Memory B cell (primary cell): ENCODE results near the gene KIAA0232.

Source experiments
- ATAC-seq: fragments of 150-1000 bp; cut with Tn5 transposase; 2 replicates; pipeline ENCODE4 v1.10.0; 2021; ENCODE audit warnings: low read depth, mild to moderate bottlenecking, moderate library complexity
- DNase-seq, 2 donors: peaks; one replicate each; pipeline ENCODE4 v3.0.0; 2022; ENCODE audit warnings: low spot score in 2 of 2
- H3K27ac Mint-ChIP-seq: one replicate; pipeline ENCODE4 v1.8.0; 2022; ENCODE audit warnings: mild to moderate bottlenecking, moderate library complexity, mixed read lengths
- H3K27me3 Mint-ChIP-seq: one replicate; pipeline ENCODE4 v1.8.0; 2022; ENCODE audit warnings: mixed read lengths
- H3K36me3 Mint-ChIP-seq: one replicate; pipeline ENCODE4 v1.8.0; 2022; ENCODE audit warnings: mild to moderate bottlenecking, mixed read lengths
- H3K4me1 Mint-ChIP-seq: one replicate; pipeline ENCODE4 v1.8.0; 2022; ENCODE audit warnings: mixed read lengths
- H3K4me3 Mint-ChIP-seq: one replicate; pipeline ENCODE4 v1.8.0; 2022; ENCODE audit warnings: mild to moderate bottlenecking, moderate library complexity, mixed read lengths
- H3K9me3 Mint-ChIP-seq: one replicate; pipeline ENCODE4 v1.8.0; 2022; ENCODE audit warnings: mixed read lengths

The KIAA0232 gene

GRCh38 chr4:6799091-6799490, 16.6 kb downstream of the KIAA0232 start:
- Mint-ChIP-seq H3K36me3 (peaks cover 11% of the 10 kb centered on the region), H3K4me3 (no peak overlapping the region), H3K27ac (no peak overlapping the region), H3K27me3 (no peaks in the 10 kb centered on the region), H3K9me3 (no peaks in the 10 kb centered on the region), H3K4me1 (peaks cover 21% of the 10 kb centered on the region)
- DNase-seq = no peak
- ATAC-seq = no peak

GRCh38 chr4:6802025-6802424, 19.5 kb downstream of the KIAA0232 start:
- H3K27me3 Mint-ChIP-seq = no peaks in the 10 kb centered on the region
- H3K36me3 Mint-ChIP-seq = peaks cover 4% of the 10 kb centered on the region
- no peak overlapping the region for H3K4me3 Mint-ChIP-seq
- DNase-seq (no peak), ATAC-seq (no peak)
- peaks cover 13% of the 10 kb centered on the region for H3K4me1 Mint-ChIP-seq
- no peaks in the 10 kb centered on the region for H3K9me3 Mint-ChIP-seq
- H3K27ac Mint-ChIP-seq = no peak overlapping the region

GRCh38 chr4:6802626-6803025, 20.1 kb downstream of the KIAA0232 start:
- H3K27ac Mint-ChIP-seq = no peak overlapping the region
- no peak overlapping the region for H3K4me3 Mint-ChIP-seq
- ATAC-seq (no peak), DNase-seq (no peak)
- H3K36me3 Mint-ChIP-seq = peaks cover 4% of the 10 kb centered on the region
- H3K9me3 Mint-ChIP-seq = no peaks in the 10 kb centered on the region
- peaks cover 13% of the 10 kb centered on the region for H3K4me1 Mint-ChIP-seq
- H3K27me3 Mint-ChIP-seq = no peaks in the 10 kb centered on the region

GRCh38 chr4:6803246-6803645, 20.7 kb downstream of the KIAA0232 start:
- H3K27me3 Mint-ChIP-seq = no peaks in the 10 kb centered on the region
- H3K9me3 Mint-ChIP-seq = no peaks in the 10 kb centered on the region
- H3K27ac Mint-ChIP-seq = no peak overlapping the region
- H3K4me1 Mint-ChIP-seq = peaks cover 15% of the 10 kb centered on the region
- ATAC-seq (no peak), DNase-seq (no peak)
- H3K36me3 Mint-ChIP-seq = peaks cover 4% of the 10 kb centered on the region
- no peak overlapping the region for H3K4me3 Mint-ChIP-seq

GRCh38 chr4:6804082-6804752, 21.7 kb downstream of the KIAA0232 start:
- Mint-ChIP-seq H3K36me3 (peaks cover 4% of the 10 kb centered on the region), H3K9me3 (no peaks in the 10 kb centered on the region), H3K27ac (no peak overlapping the region), H3K27me3 (no peaks in the 10 kb centered on the region), H3K4me1 (peaks cover 11% of the 10 kb centered on the region), H3K4me3 (no peak overlapping the region)
- ATAC-seq = no peak
- DNase-seq = no peak

- H3K27ac Mint-ChIP-seq = no peak overlapping the region
- H3K9me3 Mint-ChIP-seq = no peaks in the 10 kb centered on the region
- no peak for DNase-seq
- no peak for ATAC-seq
- H3K36me3 Mint-ChIP-seq = peaks cover 9% of the 10 kb centered on the region
- H3K4me3 Mint-ChIP-seq = no peak overlapping the region
- H3K4me1 Mint-ChIP-seq = peaks cover 20% of the 10 kb centered on the region
- no peaks in the 10 kb centered on the region for H3K27me3 Mint-ChIP-seq
These were observed 24.5 kb downstream of the KIAA0232 start for GRCh38 chr4:6806924-6807626.

GRCh38 chr4:6808259-6808658, 25.7 kb downstream of the KIAA0232 start:
- H3K9me3 Mint-ChIP-seq = no peaks in the 10 kb centered on the region
- no peak for ATAC-seq
- no peak overlapping the region for H3K4me3 Mint-ChIP-seq
- no peak overlapping the region for H3K27ac Mint-ChIP-seq
- peaks cover 18% of the 10 kb centered on the region for H3K4me1 Mint-ChIP-seq
- no peak for DNase-seq
- no peaks in the 10 kb centered on the region for H3K27me3 Mint-ChIP-seq
- peaks cover 6% of the 10 kb centered on the region for H3K36me3 Mint-ChIP-seq

GRCh38 chr4:6811165-6811564, 28.6 kb downstream of the KIAA0232 start:
- DNase-seq (no peak), ATAC-seq (no peak)
- H3K9me3 Mint-ChIP-seq = no peaks in the 10 kb centered on the region
- peaks cover 18% of the 10 kb centered on the region for H3K4me1 Mint-ChIP-seq
- H3K27ac Mint-ChIP-seq = no peak overlapping the region
- peaks cover 8% of the 10 kb centered on the region for H3K36me3 Mint-ChIP-seq
- no peaks in the 10 kb centered on the region for H3K27me3 Mint-ChIP-seq
- H3K4me3 Mint-ChIP-seq = no peak overlapping the region

GRCh38 chr4:6812766-6813165, 30.2 kb downstream of the KIAA0232 start:
- ATAC-seq = no peak
- H3K4me3 Mint-ChIP-seq = no peak overlapping the region
- H3K9me3 Mint-ChIP-seq = no peaks in the 10 kb centered on the region
- peaks cover 15% of the 10 kb centered on the region for H3K36me3 Mint-ChIP-seq
- no peak overlapping the region for H3K27ac Mint-ChIP-seq
- H3K4me1 Mint-ChIP-seq = peaks cover 20% of the 10 kb centered on the region
- no peaks in the 10 kb centered on the region for H3K27me3 Mint-ChIP-seq
- DNase-seq = no peak

GRCh38 chr4:6813725-6814124, 31.2 kb downstream of the KIAA0232 start:
- DNase-seq (no peak), ATAC-seq (no peak)
- Mint-ChIP-seq H3K4me3 (no peak overlapping the region), H3K9me3 (peaks cover 2% of the 10 kb centered on the region), H3K4me1 (peaks cover 19% of the 10 kb centered on the region), H3K27me3 (no peaks in the 10 kb centered on the region), H3K36me3 (peaks cover 21% of the 10 kb centered on the region), H3K27ac (peak overlapping the region; percentile 41)

- peaks cover 5% of the 10 kb centered on the region for H3K9me3 Mint-ChIP-seq
- DNase-seq (no peak), ATAC-seq (no peak)
- H3K27ac Mint-ChIP-seq = no peak overlapping the region
- no peaks in the 10 kb centered on the region for H3K27me3 Mint-ChIP-seq
- H3K36me3 Mint-ChIP-seq = peaks cover 23% of the 10 kb centered on the region
- peaks cover 19% of the 10 kb centered on the region for H3K4me1 Mint-ChIP-seq
- no peak overlapping the region for H3K4me3 Mint-ChIP-seq
These were observed 32.7 kb downstream of the KIAA0232 start for GRCh38 chr4:6815029-6815836.

GRCh38 chr4:6819295-6819694, 36.8 kb downstream of the KIAA0232 start:
- Mint-ChIP-seq H3K9me3 (peaks cover 5% of the 10 kb centered on the region), H3K36me3 (peaks cover 20% of the 10 kb centered on the region), H3K4me1 (peaks cover 7% of the 10 kb centered on the region), H3K27me3 (no peaks in the 10 kb centered on the region), H3K27ac (no peak overlapping the region), H3K4me3 (no peak overlapping the region)
- DNase-seq (no peak), ATAC-seq (peak; percentile 32)

- no peak for DNase-seq
- Mint-ChIP-seq H3K4me3 (no peak overlapping the region), H3K9me3 (peaks cover 5% of the 10 kb centered on the region), H3K27me3 (no peaks in the 10 kb centered on the region), H3K27ac (no peak overlapping the region), H3K4me1 (peaks cover 5% of the 10 kb centered on the region), H3K36me3 (peaks cover 20% of the 10 kb centered on the region)
- no peak for ATAC-seq
These were observed 38.2 kb downstream of the KIAA0232 start for GRCh38 chr4:6820695-6821094.

- Mint-ChIP-seq H3K9me3 (peaks cover 2% of the 10 kb centered on the region), H3K4me3 (no peak overlapping the region), H3K36me3 (peaks cover 13% of the 10 kb centered on the region), H3K27ac (no peak overlapping the region), H3K27me3 (no peaks in the 10 kb centered on the region), H3K4me1 (peaks cover 2% of the 10 kb centered on the region)
- ATAC-seq = no peak
- no peak for DNase-seq
These were observed 41.5 kb downstream of the KIAA0232 start for GRCh38 chr4:6824071-6824470.
